ENCODE results near the gene PPP6R2. TPM values are rescaled to one million over a fixed set of nuclear protein-coding genes. Genes with fewer than 3 reads are reported as not detected.

PPP6R2 gene
- total and polyA plus RNA-seq, 9 of the 15 experiments (the other 6 are each of a cell fraction or from before 2014, with no cell fraction given) = 0.32 to 39.8 (median 21.4) TPM

GRCh38 chr22:50399751-50400331 lies 56.7 kb downstream of the PPP6R2 start:
- intact Hi-C loops (cut with micrococcal nuclease) = no loop called here
- BruUV-seq (replicated peaks) = no TSS peak
- Histone ChIP-seq H3K36me3 (ENCODE audit: control insufficient read depth, insufficient read depth, low read length) (peaks cover 54% of the 10 kb centered on the region; the same call in 2 of the 3 replicates), H4K20me1 (replicated peaks; ENCODE audit: control insufficient read depth, insufficient read depth, low read length) (no peaks in the 10 kb centered on the region), H3K9me3 (replicated peaks; ENCODE audit: control insufficient read depth, insufficient read depth, low read depth, low read length) (no peaks in the 10 kb centered on the region), H3K4me3 (no peak overlapping the region), H3K79me2 (ENCODE audit: control insufficient read depth, insufficient read depth, low read length) (peaks cover 3% of the 10 kb centered on the region; the same call in 1 of the 3 replicates), H3K27ac (ENCODE audit: extremely low read depth, low read depth, low read length) (no peak overlapping the region), H3K9ac (ENCODE audit: insufficient read depth in 1 of 2, low read depth in 2 of 2, low read length in 2 of 2) (no peak overlapping the region), H3K4me2 (ENCODE audit: insufficient read depth, low read length) (no peak overlapping the region), H2AFZ (ENCODE audit: low read depth, low read length) (no peak overlapping the region), H3K4me1 (replicated peaks in 1 of 2; ENCODE audit: control insufficient read depth in 2 of 2, insufficient read depth in 2 of 2, low read length in 2 of 2) (no peaks in the 10 kb centered on the region; a peak in 1 of 5 replicates), H3K9me1 (ENCODE audit: control insufficient read depth, insufficient read depth, low read length) (no peaks in the 10 kb centered on the region), H3K27me3 (ENCODE audit: control insufficient read depth in 2 of 2, insufficient read depth in 2 of 2, low read length in 2 of 2) (no peaks in the 10 kb centered on the region)
- no peak for FAIRE-seq
- ATAC-seq = peak; percentile 98
- 89% methylated on average over 6 of the region's 8 CpGs for WGBS (ENCODE audit: insufficient coverage, low coverage, missing lambda C conversion rate)
- DNase-seq (ENCODE audit: extremely low read depth in 1 of 4, low spot score in 3 of 4) = peak; percentile 24 to 49 (median 38)
- in situ Hi-C loops (cut with MboI) = no loop called here
- ChIA-PET CTCF (ENCODE audit: low intra/inter-chr PET ratio) (no interaction called here), POLR2A (interaction anchor here (0.9 to 1.1 kb wide), 2 partner anchors 8 to 41 kb away, joined by 3 read pairs; no protein-coding TSS in a partner anchor)
- TF ChIP-seq NR2C1 (IDR thresholded peaks at IDR 0.05) (no peak), NR2C1 (tag; IDR thresholded peaks at IDR 0.05) (no peak), TOE1 (IDR thresholded peaks at IDR 0.05; ENCODE audit: borderline replicate concordance) (peak; percentile 30; the same call in 1 of the 2 replicates), TOE1 (CRISPR knock-in tag; IDR thresholded peaks at IDR 0.05; ENCODE audit: borderline replicate concordance, low read depth) (no peak), REST (IDR thresholded peaks at IDR 0.05; ENCODE audit: borderline replicate concordance) (peak; percentile 31; the same call in 1 of the 2 replicates), REST (CRISPR knock-in tag; IDR thresholded peaks at IDR 0.05; ENCODE audit: low read depth) (no peak), FOXJ3 (CRISPR knock-in tag; IDR thresholded peaks at IDR 0.05) (no peak), ZNF121 (CRISPR knock-in tag; conservative IDR thresholded peaks at IDR 0.05) (no peak), HMBOX1 (IDR thresholded peaks at IDR 0.05) (no peak), TARDBP (IDR thresholded peaks at IDR 0.05) (no peak), ZNF253 (CRISPR knock-in tag; conservative IDR thresholded peaks at IDR 0.05) (no peak), CBX3 (IDR thresholded peaks at IDR 0.05; ENCODE audit: borderline replicate concordance in 1 of 2, low read length in 2 of 2) (no peak)
